Measurements from ENCODE around the gene NPAS3.

DNA sequence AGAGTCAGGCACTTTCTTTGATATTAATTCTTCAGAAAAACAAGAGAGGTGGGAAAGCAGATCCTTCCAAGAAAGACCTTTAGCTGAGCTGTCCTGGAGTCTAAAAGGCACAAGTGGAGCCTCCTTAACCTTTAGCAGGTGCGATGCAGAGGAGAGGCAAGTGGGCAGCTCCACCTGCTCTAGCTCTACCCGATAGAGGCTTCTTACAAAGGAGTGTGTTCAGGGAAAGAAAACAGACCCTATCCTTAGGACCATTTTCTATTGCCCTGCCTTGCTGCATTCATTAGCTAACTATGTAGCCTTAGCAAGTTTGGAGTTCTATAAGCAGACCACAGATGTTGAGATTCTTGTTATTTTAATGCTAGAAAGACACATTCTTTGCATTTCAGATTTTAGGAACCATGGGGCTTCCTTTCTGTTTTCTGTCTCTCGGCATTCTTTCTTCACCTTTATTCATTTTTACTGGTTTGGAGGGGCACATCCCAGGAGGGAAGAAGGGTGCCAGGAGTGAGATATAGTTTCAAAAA lies 797.7 kb downstream of the NPAS3 start:
- no peak for TF ChIP-seq CTCF (conservative IDR thresholded peaks at IDR 0.05; ENCODE audit: low read length)
- no peak for TF ChIP-seq EZH2phosphoT487 (IDR thresholded peaks at IDR 0.05; ENCODE audit: borderline replicate concordance)

Measured in Loucy (cell line).